GM19193 (cell line): ENCODE results near the gene KCP.

Experiments
- POLR2A ChIP-seq: IDR thresholded peaks from 4 replicates; pipeline ENCODE4 v1.6.1; 2011; ENCODE audit not compliant: insufficient read depth, insufficient read length; ENCODE audit errors: extremely low read depth

The KCP gene

DNA sequence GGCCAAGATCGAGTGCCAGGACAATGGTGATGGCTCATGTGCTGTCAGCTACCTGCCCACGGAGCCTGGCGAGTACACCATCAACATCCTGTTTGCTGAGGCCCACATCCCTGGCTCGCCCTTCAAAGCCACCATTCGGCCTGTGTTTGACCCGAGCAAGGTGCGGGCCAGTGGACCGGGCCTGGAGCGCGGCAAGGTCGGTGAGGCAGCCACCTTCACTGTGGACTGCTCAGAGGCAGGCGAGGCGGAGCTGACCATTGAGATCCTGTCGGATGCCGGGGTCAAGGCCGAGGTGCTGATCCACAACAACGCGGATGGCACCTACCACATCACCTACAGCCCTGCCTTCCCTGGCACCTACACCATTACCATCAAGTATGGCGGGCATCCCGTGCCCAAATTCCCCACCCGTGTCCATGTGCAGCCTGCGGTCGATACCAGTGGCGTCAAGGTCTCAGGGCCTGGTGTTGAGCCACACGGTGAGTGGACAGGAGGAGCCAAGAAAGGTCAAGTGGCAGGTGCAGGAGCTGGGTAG is 65.7 kb downstream of the KCP start:
- TF ChIP-seq POLR2A, result no peak

- no peak for TF ChIP-seq POLR2A
Observed at GRCh38 chr7:128843938-128844621, 66.4 kb downstream of the KCP start.

GRCh38 chr7:128842674-128843641 is 67.6 kb downstream of the KCP start:
- no peak for TF ChIP-seq POLR2A

GRCh38 chr7:128841921-128842673 is 68.4 kb downstream of the KCP start:
- no peak for TF ChIP-seq POLR2A

GRCh38 chr7:128841171-128841690 is 69.3 kb downstream of the KCP start:
- TF ChIP-seq POLR2A, result no peak

DNA sequence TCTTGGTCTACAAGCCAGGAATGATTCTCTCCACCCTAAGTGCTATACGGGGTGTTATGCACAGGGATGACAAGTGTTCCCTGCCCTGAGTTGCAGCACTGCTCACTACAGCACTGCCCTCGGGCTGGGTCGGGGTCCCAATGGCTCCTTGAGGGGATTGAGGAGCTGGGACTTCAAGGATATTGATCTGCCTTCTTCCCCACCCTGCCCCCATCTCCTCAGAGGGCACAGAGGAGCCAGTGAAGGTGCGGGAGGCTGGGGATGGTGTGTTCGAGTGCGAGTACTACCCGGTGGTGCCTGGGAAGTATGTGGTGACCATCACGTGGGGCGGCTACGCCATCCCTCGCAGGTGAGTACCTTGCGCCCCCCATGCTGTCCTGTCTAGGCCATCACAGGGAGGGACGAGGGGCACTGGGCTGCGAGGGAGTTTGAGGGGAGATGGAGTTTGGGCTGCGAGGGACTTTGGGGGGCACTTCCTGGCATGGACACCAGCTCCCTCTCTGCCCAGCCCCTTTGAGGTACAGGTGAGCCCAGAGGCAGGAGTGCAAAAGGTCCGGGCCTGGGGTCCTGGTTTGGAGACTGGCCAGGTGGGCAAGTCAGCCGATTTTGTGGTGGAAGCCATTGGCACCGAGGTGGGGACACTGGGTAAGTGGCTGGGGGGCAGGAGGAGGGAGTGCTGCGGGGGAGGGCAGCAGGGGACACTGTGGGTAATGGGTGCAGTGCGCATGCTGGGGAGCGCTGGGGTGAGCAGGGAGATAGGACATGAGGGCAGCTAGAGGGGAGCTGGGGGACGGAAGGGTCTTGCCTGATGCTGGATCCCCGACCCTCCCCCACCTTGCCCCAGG is 70.0 kb downstream of the KCP start:
- TF ChIP-seq POLR2A, result no peak

- TF ChIP-seq POLR2A, result no peak
Observed at GRCh38 chr7:128839751-128840177, 70.7 kb downstream of the KCP start.

DNA sequence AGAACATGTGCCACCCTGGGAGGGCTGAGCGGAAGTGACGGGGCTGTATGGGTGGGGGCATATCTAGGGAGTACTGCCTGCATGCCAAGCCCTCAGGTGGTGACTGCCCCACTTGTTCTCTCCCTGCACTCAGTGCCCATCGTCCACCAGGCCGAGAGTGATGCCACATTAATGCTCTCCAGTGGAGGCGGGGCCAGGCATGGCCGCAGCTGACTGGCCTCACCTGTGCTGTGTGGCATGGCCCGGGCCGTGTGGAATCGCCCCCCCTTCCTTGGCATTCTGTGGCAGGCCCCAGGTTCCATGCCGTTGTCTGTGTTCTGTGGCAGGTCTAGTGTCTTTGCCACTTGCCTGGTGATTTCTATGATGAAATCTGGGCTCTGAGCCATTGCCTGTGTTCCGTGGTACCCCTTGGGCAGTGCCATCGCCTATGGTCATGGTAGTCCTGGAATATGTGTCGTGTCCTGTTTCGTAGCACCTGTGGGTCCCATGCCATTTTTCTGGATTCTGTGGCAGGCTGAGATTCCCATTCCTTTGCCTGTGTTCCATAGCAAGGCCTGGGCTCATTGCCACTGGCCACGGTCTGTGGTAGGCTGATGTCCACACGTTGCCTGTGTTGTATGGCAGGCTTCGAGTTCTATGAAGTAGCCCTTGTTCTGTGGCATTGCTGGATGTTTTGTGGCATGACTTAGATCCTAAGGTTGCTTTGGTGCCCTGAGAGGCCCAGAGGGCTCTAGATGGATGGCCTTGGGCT is 71.4 kb downstream of the KCP start:
- no peak for TF ChIP-seq POLR2A

DNA sequence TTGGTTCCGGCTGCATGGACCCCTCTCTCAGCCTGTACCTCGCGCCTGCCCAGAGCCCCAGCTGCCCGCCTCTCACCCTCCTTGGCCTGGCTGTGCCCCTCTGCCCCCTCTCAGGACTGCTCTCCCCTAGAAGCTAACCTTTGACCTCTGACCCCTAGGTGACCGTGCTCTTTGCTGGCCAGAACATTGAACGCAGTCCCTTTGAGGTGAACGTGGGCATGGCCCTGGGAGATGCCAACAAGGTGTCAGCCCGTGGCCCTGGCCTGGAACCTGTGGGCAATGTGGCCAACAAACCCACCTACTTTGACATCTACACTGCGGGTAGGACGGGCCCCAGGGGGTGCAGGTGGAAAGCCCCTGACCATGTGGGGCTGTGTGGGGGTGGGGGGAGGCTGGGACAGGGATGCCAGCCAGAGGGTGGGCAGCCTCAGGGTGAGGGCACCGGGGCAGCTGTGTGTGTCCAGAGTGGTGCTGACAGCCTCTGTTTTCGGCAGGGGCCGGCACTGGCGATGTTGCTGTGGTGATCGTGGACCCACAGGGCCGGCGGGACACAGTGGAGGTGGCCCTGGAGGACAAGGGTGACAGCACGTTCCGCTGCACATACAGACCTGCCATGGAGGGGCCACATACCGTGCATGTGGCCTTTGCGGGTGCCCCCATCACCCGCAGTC is 72.3 kb downstream of the KCP start:
- TF ChIP-seq POLR2A, result no peak

DNA sequence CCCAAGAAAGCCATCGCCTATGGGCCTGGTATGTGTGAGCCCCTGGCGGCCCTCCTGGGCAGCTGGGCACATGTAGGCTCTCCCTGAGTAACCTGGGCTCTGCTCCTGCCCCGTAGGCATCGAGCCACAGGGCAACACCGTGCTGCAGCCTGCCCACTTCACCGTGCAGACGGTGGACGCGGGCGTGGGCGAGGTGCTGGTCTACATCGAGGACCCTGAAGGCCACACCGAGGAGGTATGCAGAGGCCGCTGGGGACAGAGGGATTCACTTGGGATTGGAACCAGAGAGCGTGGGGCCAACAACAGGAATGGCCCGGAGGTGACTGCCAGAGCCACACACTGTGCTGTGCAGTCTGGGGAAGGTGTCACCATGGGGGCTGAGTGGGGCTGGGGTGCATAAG is 73.0 kb downstream of the KCP start:
- TF ChIP-seq POLR2A, result no peak

DNA sequence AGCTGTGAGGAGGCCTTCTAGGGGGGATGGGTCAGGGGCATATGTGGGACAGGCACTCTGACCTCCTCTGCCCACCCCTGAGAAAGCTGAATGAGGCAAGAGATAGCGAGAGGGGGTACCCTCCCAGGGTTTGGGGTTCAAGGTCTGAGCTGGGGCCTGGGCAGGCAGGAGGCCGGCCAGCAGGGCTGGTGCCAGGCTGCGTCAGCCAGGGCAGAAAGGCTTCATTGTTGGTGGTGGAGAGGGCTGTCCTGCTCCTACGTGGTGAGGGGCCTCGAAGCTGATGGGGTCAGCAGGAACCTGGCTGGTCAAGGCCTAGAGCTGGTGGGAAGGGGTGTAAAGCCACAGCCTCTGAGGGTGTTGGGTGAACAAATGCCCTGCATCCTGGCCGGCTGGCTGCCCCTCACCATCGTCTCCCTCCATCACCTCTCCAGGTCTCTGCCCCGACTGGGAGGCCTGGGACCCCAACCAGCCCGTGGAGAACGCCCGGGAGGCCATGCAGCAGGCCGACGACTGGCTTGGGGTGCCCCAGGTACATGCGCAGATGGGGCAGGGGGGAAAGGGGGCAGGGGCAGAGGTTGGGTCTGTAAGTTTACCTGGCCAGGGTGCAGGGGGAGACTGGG is 73.7 kb downstream of the KCP start:
- no peak for TF ChIP-seq POLR2A

DNA sequence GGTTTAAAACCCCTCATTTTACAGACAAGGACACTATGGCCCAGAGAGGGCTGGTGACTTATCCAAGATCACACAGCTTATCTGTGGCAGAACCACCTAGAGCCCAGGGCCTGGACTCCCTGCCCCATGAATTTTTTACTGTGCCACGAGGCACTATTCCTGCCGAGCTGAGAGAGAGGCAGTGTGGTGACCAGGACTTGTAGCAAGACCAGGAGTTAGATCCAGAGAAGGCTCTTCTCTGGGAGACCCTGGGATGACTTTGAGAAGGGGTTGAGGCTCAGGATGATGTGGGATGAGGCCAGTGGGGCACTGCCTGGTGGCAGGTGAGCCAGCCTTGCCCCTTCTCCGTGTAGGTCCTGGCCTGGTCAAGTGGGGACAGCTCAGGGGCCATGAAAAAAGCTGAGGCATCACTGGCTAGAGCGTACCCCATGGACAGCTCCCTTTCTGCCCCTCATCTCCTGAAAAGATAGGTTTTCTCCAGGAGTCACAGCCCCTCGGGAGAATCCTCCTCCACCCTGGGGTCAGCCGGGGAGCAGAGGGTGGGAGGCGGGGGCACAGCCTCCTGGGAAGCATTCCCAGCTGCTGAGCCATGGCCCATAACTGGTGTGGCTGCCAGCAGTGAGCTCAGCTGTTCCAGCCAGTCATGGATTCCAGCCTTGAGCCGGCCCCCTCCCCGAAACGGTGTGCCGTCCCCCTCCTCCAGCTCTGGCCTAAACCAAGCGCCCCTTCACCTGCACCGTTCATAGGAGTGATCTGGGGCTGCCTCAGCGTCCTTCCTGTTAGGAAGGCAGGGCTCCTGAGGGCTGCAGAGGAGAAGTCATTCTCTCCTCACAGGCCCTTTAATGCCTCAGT is 74.5 kb downstream of the KCP start:
- no peak for TF ChIP-seq POLR2A

DNA sequence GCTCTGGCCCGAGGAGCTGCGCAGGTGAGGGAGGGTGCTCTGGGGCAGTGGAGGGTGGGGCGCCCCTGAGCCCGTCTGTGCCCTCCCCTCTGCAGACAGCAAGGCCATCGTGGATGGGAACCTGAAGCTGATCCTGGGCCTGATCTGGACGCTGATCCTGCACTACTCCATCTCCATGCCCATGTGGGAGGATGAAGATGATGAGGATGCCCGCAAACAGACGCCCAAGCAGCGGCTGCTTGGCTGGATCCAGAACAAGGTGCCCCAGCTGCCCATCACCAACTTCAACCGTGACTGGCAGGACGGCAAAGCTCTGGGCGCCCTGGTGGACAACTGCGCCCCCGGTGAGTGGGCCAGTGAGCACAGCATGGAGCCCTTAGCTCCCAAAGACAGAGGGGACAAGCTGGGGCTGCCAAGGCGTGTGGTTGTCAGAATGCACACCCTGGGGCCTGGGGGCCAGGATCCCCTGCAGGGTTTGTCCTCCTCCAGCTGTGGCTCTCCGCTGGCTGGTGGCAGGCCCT is 75.2 kb downstream of the KCP start:
- TF ChIP-seq POLR2A, result no peak
